GM23338 (cell line): ENCODE results near the gene CEND1. TPM values are rescaled to one million over a fixed set of nuclear protein-coding genes. Genes with fewer than 3 reads are reported as not detected.
A peak's percentile ranks its signal among the peaks of the same experiment; 100 is the strongest.

ENCODE experiments used
- ATAC-seq: fragments of 200-7000 bp; cut with Tn5 transposase; 3 replicates; pipeline ENCODE4 v1.9.1; 2020
- DNase-seq: peaks from one replicate; pipeline ENCODE4 v3.0.0-alpha.2; 2015; ENCODE audit warnings: low spot score
- H2AFZ ChIP-seq: fragments of 200-600 bp; sonication (generic); 2 replicates; pipeline ENCODE4 v1.8.0; 2016; ENCODE audit warnings: antibody characterized with exemption, mild to moderate bottlenecking, moderate library complexity
- H3F3A ChIP-seq: fragments of 200-600 bp; sonication (generic); replicated peaks from 2 replicates; pipeline ENCODE4 v1.8.0; 2017; ENCODE audit warnings: antibody characterized with exemption, mixed run types, low read depth
- H3K27ac ChIP-seq: fragments of 200-600 bp; sonication (generic); 2 replicates; pipeline ENCODE4 v1.6.1; 2016; ENCODE audit warnings: low read depth
- H3K27me3 ChIP-seq: fragments of 200-600 bp; sonication (generic); 2 replicates; pipeline ENCODE4 v1.8.0; 2016; ENCODE audit warnings: mild to moderate bottlenecking, mixed run types, moderate library complexity; ENCODE audit not compliant: insufficient read depth
- H3K36me3 ChIP-seq: fragments of 200-600 bp; sonication (generic); 2 replicates; pipeline ENCODE4 v1.8.0; 2016; ENCODE audit warnings: mild to moderate bottlenecking; ENCODE audit not compliant: insufficient read depth
- H3K4me1 ChIP-seq: fragments of 200-600 bp; sonication (generic); 2 replicates; pipeline ENCODE4 v1.8.0; 2016; ENCODE audit warnings: mild to moderate bottlenecking, moderate library complexity; ENCODE audit not compliant: insufficient read depth
- H3K4me2 ChIP-seq: fragments of 200-600 bp; sonication (generic); 2 replicates; pipeline ENCODE4 v1.7.1; 2017; ENCODE audit warnings: mixed run types
- H3K4me3 ChIP-seq: fragments of 200-600 bp; sonication (generic); 2 replicates; pipeline ENCODE4 v1.6.1; 2016; ENCODE audit warnings: mixed run types
- H3K79me2 ChIP-seq: fragments of 200-600 bp; sonication (generic); replicated peaks from 2 replicates; pipeline ENCODE4 v1.8.0; 2017; ENCODE audit warnings: mild to moderate bottlenecking; ENCODE audit not compliant: insufficient read depth
- H3K9me2 ChIP-seq: fragments of 200-600 bp; sonication (generic); 2 replicates; pipeline ENCODE4 v1.8.0; 2017; ENCODE audit not compliant: insufficient read depth
- H4K20me1 ChIP-seq: fragments of 200-600 bp; sonication (generic); replicated peaks from 2 replicates; pipeline ENCODE4 v1.8.0; 2017; ENCODE audit warnings: mild to moderate bottlenecking; ENCODE audit not compliant: insufficient read depth
- H3K27ac Mint-ChIP-seq: 2 replicates; pipeline ENCODE4 v1.8.0; 2020; ENCODE audit warnings: inconsistent platforms, mild to moderate bottlenecking, moderate library complexity, mixed read lengths
- H3K27me3 Mint-ChIP-seq: 3 replicates; pipeline ENCODE4 v1.8.0; 2022; ENCODE audit warnings: low read depth, mild to moderate bottlenecking, moderate library complexity, mixed read lengths, inconsistent platforms; ENCODE audit not compliant: insufficient read depth, poor library complexity
- H3K36me3 Mint-ChIP-seq: 3 replicates; pipeline ENCODE4 v1.8.0; 2021; ENCODE audit warnings: low read depth, mild to moderate bottlenecking, inconsistent platforms, moderate library complexity, mixed read lengths
- H3K4me1 Mint-ChIP-seq: 3 replicates; pipeline ENCODE4 v1.8.0; 2020; ENCODE audit warnings: mild to moderate bottlenecking, inconsistent platforms, mixed read lengths
- H3K4me3 Mint-ChIP-seq: 3 replicates; pipeline ENCODE4 v1.8.0; 2021; ENCODE audit warnings: moderate library complexity, mild to moderate bottlenecking, inconsistent platforms, mixed read lengths
- H3K9me3 Mint-ChIP-seq: 3 replicates; pipeline ENCODE4 v1.8.0; 2020; ENCODE audit warnings: moderate library complexity, mild to moderate bottlenecking, inconsistent platforms, mixed read lengths
- CREB1 ChIP-seq: fragments of 250-450 bp; sonication (Bioruptor Pico); IDR thresholded peaks from 2 replicates; pipeline ENCODE4 v1.5.0; 2020; ENCODE audit warnings: low read depth, mild to moderate bottlenecking, moderate library complexity
- ETS1 ChIP-seq: IDR thresholded peaks from 2 replicates; pipeline ENCODE4 v1.6.1; 2016; ENCODE audit warnings: antibody characterized with exemption
- EZH2 ChIP-seq: fragments of 200-600 bp; sonication (generic); IDR thresholded peaks from one replicate; pipeline ENCODE4 v1.8.0; 2017; ENCODE audit warnings: antibody characterized with exemption, mild to moderate bottlenecking, low read depth; ENCODE audit not compliant: unreplicated experiment
- EZH2phosphoT487 ChIP-seq: fragments of 200-600 bp; sonication (generic); IDR thresholded peaks from one replicate; pipeline ENCODE4 v1.8.1; 2018; ENCODE audit warnings: antibody characterized with exemption; ENCODE audit not compliant: unreplicated experiment
- JUNB ChIP-seq: IDR thresholded peaks from one replicate; pipeline ENCODE4 v1.6.1; 2016; ENCODE audit warnings: antibody characterized with exemption; ENCODE audit not compliant: unreplicated experiment
- NANOG ChIP-seq: IDR thresholded peaks from 2 replicates; pipeline ENCODE4 v1.6.1; 2016; ENCODE audit warnings: antibody characterized with exemption, borderline replicate concordance
- STAT1 ChIP-seq: IDR thresholded peaks from one replicate; pipeline ENCODE4 v1.6.1; 2016; ENCODE audit warnings: antibody characterized with exemption; ENCODE audit not compliant: unreplicated experiment
- ZNF114 ChIP-seq: fragments of 250-450 bp; sonication (Bioruptor Pico); IDR thresholded peaks from 2 replicates; pipeline ENCODE4 v1.5.0; 2020; ENCODE audit warnings: mild to moderate bottlenecking, moderate library complexity
- polyA plus RNA-seq: library from polyadenylated mRNA; unstranded; fragments of >200 nt; fragmentation: Nextera tagmentation; extraction: Ambion mirVana; gene quantifications from 2 replicates; pipeline ENCODE4 v1.2.1, GENCODE V29; 2016
- total RNA-seq: library from RNA; depleted of rRNA; stranded (reverse); fragments of >200 nt; shearing (Covaris generic); gene quantifications from 2 replicates; pipeline ENCODE4 v1.2.3, GENCODE V29; 2014
- TF ChIP-seq, protein P1 (sequence below), 2 experiments: fragments of 200-600 bp in 1 of 2; sonication (generic) in 1 of 2; conservative IDR thresholded peaks; 2 replicates each; pipeline versions ENCODE4 v1.5.1 to v1.6.1; 2016 to 2017; ENCODE audit warnings: antibody characterized with exemption in 2 of 2, low read depth in 2 of 2, mild to moderate bottlenecking in 2 of 2, moderate library complexity in 1 of 2
- TF ChIP-seq, protein P2 (sequence below): IDR thresholded peaks from one replicate; pipeline ENCODE4 v1.6.1; 2018; ENCODE audit warnings: antibody characterized with exemption; ENCODE audit not compliant: unreplicated experiment
- TF ChIP-seq, protein P3 (sequence below): fragments of 250-450 bp; sonication (Bioruptor Pico); IDR thresholded peaks from 2 replicates; pipeline ENCODE4 v1.5.0; 2020; ENCODE audit warnings: mild to moderate bottlenecking, moderate library complexity

The CEND1 gene
- total and polyA plus RNA-seq, 2 experiments from 2014 or later, result 4.8 to 5.5 TPM

DNA sequence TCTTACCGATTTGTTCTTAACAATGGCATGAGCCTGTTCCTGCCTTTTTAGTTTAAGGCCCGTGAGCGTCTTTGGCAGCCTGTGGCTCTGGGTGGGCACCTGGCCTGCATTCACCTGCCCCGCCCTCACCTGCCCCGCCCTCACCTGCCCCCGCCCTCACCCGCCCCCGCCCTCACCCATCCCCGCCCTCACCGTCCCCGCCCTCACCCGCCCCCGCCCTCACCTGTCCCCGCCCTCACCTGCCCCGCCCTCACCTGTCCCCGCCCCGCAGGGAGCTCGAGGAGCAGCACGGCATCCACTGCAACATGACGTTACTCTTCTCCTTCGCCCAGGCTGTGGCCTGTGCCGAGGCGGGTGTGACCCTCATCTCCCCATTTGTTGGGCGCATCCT, 26.8 kb downstream of the CEND1 start (continued):
- TF ChIP-seq, protein P1, sequence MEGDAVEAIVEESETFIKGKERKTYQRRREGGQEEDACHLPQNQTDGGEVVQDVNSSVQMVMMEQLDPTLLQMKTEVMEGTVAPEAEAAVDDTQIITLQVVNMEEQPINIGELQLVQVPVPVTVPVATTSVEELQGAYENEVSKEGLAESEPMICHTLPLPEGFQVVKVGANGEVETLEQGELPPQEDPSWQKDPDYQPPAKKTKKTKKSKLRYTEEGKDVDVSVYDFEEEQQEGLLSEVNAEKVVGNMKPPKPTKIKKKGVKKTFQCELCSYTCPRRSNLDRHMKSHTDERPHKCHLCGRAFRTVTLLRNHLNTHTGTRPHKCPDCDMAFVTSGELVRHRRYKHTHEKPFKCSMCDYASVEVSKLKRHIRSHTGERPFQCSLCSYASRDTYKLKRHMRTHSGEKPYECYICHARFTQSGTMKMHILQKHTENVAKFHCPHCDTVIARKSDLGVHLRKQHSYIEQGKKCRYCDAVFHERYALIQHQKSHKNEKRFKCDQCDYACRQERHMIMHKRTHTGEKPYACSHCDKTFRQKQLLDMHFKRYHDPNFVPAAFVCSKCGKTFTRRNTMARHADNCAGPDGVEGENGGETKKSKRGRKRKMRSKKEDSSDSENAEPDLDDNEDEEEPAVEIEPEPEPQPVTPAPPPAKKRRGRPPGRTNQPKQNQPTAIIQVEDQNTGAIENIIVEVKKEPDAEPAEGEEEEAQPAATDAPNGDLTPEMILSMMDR (conservative IDR thresholded peaks at IDR 0.05; ENCODE audit: low read depth in 2 of 2), result no peak
- TF ChIP-seq, protein P2, sequence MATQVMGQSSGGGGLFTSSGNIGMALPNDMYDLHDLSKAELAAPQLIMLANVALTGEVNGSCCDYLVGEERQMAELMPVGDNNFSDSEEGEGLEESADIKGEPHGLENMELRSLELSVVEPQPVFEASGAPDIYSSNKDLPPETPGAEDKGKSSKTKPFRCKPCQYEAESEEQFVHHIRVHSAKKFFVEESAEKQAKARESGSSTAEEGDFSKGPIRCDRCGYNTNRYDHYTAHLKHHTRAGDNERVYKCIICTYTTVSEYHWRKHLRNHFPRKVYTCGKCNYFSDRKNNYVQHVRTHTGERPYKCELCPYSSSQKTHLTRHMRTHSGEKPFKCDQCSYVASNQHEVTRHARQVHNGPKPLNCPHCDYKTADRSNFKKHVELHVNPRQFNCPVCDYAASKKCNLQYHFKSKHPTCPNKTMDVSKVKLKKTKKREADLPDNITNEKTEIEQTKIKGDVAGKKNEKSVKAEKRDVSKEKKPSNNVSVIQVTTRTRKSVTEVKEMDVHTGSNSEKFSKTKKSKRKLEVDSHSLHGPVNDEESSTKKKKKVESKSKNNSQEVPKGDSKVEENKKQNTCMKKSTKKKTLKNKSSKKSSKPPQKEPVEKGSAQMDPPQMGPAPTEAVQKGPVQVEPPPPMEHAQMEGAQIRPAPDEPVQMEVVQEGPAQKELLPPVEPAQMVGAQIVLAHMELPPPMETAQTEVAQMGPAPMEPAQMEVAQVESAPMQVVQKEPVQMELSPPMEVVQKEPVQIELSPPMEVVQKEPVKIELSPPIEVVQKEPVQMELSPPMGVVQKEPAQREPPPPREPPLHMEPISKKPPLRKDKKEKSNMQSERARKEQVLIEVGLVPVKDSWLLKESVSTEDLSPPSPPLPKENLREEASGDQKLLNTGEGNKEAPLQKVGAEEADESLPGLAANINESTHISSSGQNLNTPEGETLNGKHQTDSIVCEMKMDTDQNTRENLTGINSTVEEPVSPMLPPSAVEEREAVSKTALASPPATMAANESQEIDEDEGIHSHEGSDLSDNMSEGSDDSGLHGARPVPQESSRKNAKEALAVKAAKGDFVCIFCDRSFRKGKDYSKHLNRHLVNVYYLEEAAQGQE, result no peak
- no peak for TF ChIP-seq EZH2
- TF ChIP-seq NANOG, result no peak
- TF ChIP-seq CREB1, result no peak
- no peak for TF ChIP-seq ZNF114 (CRISPR knock-in tag)
- TF ChIP-seq ETS1, result no peak
- TF ChIP-seq STAT1, result no peak
- no peak for TF ChIP-seq EZH2phosphoT487
- TF ChIP-seq JUNB, result no peak

GRCh38 chr11:762421-763072, 27.3 kb downstream of the CEND1 start:
- no peaks in the 10 kb centered on the region for H3K27me3 ChIP-seq
- peaks cover 90% of the 10 kb centered on the region for H3K36me3 Mint-ChIP-seq
- H3K9me2 ChIP-seq, result no peaks in the 10 kb centered on the region
- DNase-seq (peak; percentile 59), ATAC-seq (peak; percentile 34)
- peaks cover 10% of the 10 kb centered on the region for H3K4me1 Mint-ChIP-seq
- peaks cover 32% of the 10 kb centered on the region for H3K27me3 Mint-ChIP-seq
- H3K79me2 ChIP-seq, result peaks cover 9% of the 10 kb centered on the region
- peak overlapping the region; percentile 26; the same call in 1 of the 2 replicates for H3K4me2 ChIP-seq
- peaks cover 9% of the 10 kb centered on the region for H4K20me1 ChIP-seq
- H3K36me3 ChIP-seq, result peaks cover 57% of the 10 kb centered on the region
- H3F3A ChIP-seq, result peaks cover 69% of the 10 kb centered on the region
- H3K4me3 Mint-ChIP-seq, result no peak overlapping the region
- H3K27ac Mint-ChIP-seq, result peak overlapping the region; percentile 62; the same call in 1 of the 2 replicates
- no peaks in the 10 kb centered on the region for H3K9me3 Mint-ChIP-seq
- no peak overlapping the region for H2AFZ ChIP-seq
- peak overlapping the region; percentile 80; the same call in 1 of the 2 replicates for H3K27ac ChIP-seq
- peaks cover 8% of the 10 kb centered on the region for H3K4me1 ChIP-seq
- no peak overlapping the region for H3K4me3 ChIP-seq
- TF ChIP-seq, protein P3, sequence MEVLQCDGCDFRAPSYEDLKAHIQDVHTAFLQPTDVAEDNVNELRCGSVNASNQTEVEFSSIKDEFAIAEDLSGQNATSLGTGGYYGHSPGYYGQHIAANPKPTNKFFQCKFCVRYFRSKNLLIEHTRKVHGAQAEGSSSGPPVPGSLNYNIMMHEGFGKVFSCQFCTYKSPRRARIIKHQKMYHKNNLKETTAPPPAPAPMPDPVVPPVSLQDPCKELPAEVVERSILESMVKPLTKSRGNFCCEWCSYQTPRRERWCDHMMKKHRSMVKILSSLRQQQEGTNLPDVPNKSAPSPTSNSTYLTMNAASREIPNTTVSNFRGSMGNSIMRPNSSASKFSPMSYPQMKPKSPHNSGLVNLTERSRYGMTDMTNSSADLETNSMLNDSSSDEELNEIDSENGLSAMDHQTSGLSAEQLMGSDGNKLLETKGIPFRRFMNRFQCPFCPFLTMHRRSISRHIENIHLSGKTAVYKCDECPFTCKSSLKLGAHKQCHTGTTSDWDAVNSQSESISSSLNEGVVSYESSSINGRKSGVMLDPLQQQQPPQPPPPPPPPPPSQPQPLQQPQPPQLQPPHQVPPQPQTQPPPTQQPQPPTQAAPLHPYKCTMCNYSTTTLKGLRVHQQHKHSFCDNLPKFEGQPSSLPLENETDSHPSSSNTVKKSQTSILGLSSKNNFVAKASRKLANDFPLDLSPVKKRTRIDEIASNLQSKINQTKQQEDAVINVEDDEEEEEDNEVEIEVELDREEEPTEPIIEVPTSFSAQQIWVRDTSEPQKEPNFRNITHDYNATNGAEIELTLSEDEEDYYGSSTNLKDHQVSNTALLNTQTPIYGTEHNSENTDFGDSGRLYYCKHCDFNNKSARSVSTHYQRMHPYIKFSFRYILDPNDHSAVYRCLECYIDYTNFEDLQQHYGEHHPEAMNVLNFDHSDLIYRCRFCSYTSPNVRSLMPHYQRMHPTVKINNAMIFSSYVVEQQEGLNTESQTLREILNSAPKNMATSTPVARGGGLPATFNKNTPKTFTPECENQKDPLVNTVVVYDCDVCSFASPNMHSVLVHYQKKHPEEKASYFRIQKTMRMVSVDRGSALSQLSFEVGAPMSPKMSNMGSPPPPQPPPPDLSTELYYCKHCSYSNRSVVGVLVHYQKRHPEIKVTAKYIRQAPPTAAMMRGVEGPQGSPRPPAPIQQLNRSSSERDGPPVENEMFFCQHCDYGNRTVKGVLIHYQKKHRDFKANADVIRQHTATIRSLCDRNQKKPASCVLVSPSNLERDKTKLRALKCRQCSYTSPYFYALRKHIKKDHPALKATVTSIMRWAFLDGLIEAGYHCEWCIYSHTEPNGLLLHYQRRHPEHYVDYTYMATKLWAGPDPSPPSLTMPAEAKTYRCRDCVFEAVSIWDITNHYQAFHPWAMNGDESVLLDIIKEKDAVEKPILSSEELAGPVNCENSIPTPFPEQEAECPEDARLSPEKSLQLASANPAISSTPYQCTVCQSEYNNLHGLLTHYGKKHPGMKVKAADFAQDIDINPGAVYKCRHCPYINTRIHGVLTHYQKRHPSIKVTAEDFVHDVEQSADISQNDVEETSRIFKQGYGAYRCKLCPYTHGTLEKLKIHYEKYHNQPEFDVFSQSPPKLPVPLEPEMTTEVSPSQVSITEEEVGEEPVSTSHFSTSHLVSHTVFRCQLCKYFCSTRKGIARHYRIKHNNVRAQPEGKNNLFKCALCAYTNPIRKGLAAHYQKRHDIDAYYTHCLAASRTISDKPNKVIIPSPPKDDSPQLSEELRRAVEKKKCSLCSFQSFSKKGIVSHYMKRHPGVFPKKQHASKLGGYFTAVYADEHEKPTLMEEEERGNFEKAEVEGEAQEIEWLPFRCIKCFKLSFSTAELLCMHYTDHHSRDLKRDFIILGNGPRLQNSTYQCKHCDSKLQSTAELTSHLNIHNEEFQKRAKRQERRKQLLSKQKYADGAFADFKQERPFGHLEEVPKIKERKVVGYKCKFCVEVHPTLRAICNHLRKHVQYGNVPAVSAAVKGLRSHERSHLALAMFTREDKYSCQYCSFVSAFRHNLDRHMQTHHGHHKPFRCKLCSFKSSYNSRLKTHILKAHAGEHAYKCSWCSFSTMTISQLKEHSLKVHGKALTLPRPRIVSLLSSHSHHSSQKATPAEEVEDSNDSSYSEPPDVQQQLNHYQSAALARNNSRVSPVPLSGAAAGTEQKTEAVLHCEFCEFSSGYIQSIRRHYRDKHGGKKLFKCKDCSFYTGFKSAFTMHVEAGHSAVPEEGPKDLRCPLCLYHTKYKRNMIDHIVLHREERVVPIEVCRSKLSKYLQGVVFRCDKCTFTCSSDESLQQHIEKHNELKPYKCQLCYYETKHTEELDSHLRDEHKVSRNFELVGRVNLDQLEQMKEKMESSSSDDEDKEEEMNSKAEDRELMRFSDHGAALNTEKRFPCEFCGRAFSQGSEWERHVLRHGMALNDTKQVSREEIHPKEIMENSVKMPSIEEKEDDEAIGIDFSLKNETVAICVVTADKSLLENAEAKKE (CRISPR knock-in tag), result no peak
- TF ChIP-seq CREB1 (no peak), ZNF114 (CRISPR knock-in tag) (no peak)
